IPS DF 4.7 (cell line): ENCODE data around the gene EPHA4.

Experiments used
- DNase-seq: peaks from one replicate; pipeline ENCODE4 v3.0.0-alpha.2; 2013; ENCODE audit warnings: low spot score; ENCODE audit errors: extremely low read depth

EPHA4 gene

GRCh38 chr2:221571551-221572218 lies 419 bp downstream of the EPHA4 start:
- no peak for DNase-seq

- DNase-seq, result no peak
These were observed 1.0 kb downstream of the EPHA4 start for GRCh38 chr2:221571025-221571550.

GRCh38 chr2:221570321-221570935 lies 1.7 kb downstream of the EPHA4 start:
- DNase-seq, result no peak

GRCh38 chr2:221569871-221570270 lies 2.2 kb downstream of the EPHA4 start:
- DNase-seq, result no peak

GRCh38 chr2:221569425-221569845 lies 2.7 kb downstream of the EPHA4 start:
- no peak for DNase-seq

GRCh38 chr2:221568299-221568698 lies 3.8 kb downstream of the EPHA4 start:
- no peak for DNase-seq

GRCh38 chr2:221567809-221568208 lies 4.3 kb downstream of the EPHA4 start:
- DNase-seq, result no peak

GRCh38 chr2:221567231-221567760 lies 4.8 kb downstream of the EPHA4 start:
- DNase-seq, result no peak

- no peak for DNase-seq
These were observed 8.7 kb downstream of the EPHA4 start for GRCh38 chr2:221563270-221563985.

GRCh38 chr2:221562226-221562625 lies 9.9 kb downstream of the EPHA4 start:
- DNase-seq, result no peak

GRCh38 chr2:221561770-221562169 lies 10.3 kb downstream of the EPHA4 start:
- DNase-seq, result no peak

GRCh38 chr2:221559991-221560390 lies 12.1 kb downstream of the EPHA4 start:
- DNase-seq, result no peak

- no peak for DNase-seq
These were observed 14.0 kb downstream of the EPHA4 start for GRCh38 chr2:221558107-221558506.

- DNase-seq, result no peak
These were observed 16.6 kb downstream of the EPHA4 start for GRCh38 chr2:221555494-221555846.

- DNase-seq, result no peak
These were observed 17.2 kb downstream of the EPHA4 start for GRCh38 chr2:221554769-221555493.

GRCh38 chr2:221553333-221553732 lies 18.8 kb downstream of the EPHA4 start:
- no peak for DNase-seq

GRCh38 chr2:221552291-221552690 lies 19.8 kb downstream of the EPHA4 start:
- DNase-seq, result no peak

- DNase-seq, result no peak
These were observed 20.2 kb downstream of the EPHA4 start for GRCh38 chr2:221551864-221552263.

- no peak for DNase-seq
These were observed 23.0 kb downstream of the EPHA4 start for GRCh38 chr2:221549143-221549542.

GRCh38 chr2:221546505-221547225 lies 25.4 kb downstream of the EPHA4 start:
- DNase-seq, result no peak
